Sigmoid colon (tissue), 3 donors: Measurements from ENCODE around the gene ERBB3.

ENCODE experiments used
- CTCF ChIP-seq, 4 experiments: fragments of 450-650 bp in 3 of 4; fragments of 200-600 bp in 1 of 4; IDR thresholded peaks; one replicate each; pipeline ENCODE4 v1.5.1; 2016 to 2019; ENCODE audit warnings: antibody characterized with exemption in 4 of 4, mild to moderate bottlenecking in 3 of 4, moderate library complexity in 2 of 4
- POLR2A ChIP-seq, 2 donors: fragments of 450-650 bp; IDR thresholded peaks; one replicate each; pipeline ENCODE4 v1.6.1; 2016; ENCODE audit warnings: antibody characterized with exemption in 2 of 2, mild to moderate bottlenecking in 2 of 2, moderate library complexity in 2 of 2

- no peak for TF ChIP-seq CTCF (IDR thresholded peaks at IDR 0.05)
- TF ChIP-seq POLR2A (IDR thresholded peaks at IDR 0.05) = no peak
These were observed 34.1 kb downstream of the ERBB3 start for GRCh38 chr12:56114084-56114483.
